ENCODE measurements around the gene TEX14. TPM values are rescaled to one million over a fixed set of nuclear protein-coding genes. Genes with fewer than 3 reads are reported as not detected.

The TEX14 gene
- total and polyA plus RNA-seq, 10 of the 15 experiments (the other 5 are each of a cell fraction or from before 2014, with no cell fraction given): 0.15 to 1.3 (median 0.66) TPM

DNA sequence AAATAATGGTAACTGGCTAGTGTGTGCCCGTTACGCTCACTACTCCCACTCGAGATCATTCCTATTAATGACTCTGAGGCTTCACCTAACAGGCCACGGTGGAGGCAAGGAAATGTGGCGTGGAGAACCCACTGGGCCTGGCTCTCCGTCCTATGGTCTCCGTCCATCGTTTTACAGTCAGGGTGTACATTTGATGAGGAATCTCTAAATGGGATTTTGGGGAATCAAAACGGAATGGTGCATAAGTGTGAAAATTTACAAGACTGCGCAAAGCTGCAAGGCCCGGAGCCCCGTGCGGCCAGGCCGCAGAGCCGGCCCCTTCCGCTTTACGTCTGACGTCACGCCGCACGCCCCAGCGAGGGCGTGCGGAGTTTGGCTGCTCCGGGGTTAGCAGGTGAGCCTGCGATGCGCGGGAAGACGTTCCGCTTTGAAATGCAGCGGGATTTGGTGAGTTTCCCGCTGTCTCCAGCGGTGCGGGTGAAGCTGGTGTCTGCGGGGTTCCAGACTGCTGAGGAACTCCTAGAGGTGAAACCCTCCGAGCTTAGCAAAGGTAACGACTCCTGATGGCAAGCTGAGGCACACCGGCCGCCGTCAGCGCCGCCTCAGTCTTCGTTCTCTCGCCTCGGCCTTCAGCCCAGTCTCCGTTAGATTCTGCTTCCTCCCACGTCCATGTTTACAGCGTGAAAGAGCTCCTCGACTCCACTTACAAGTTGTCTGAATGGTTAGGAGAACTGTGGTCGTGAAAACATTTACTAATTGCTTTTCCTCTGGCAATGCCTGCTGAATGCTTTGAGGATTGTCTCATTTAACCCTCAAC lies 602 bp upstream of the TEX14 start, which contains the start of gene RAD51C (continued):
- TF ChIP-seq, protein P1, sequence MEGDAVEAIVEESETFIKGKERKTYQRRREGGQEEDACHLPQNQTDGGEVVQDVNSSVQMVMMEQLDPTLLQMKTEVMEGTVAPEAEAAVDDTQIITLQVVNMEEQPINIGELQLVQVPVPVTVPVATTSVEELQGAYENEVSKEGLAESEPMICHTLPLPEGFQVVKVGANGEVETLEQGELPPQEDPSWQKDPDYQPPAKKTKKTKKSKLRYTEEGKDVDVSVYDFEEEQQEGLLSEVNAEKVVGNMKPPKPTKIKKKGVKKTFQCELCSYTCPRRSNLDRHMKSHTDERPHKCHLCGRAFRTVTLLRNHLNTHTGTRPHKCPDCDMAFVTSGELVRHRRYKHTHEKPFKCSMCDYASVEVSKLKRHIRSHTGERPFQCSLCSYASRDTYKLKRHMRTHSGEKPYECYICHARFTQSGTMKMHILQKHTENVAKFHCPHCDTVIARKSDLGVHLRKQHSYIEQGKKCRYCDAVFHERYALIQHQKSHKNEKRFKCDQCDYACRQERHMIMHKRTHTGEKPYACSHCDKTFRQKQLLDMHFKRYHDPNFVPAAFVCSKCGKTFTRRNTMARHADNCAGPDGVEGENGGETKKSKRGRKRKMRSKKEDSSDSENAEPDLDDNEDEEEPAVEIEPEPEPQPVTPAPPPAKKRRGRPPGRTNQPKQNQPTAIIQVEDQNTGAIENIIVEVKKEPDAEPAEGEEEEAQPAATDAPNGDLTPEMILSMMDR (IDR thresholded peaks at IDR 0.05 in 2 of 3, conservative IDR thresholded peaks at IDR 0.05 in 1 of 3; ENCODE audit: control insufficient read depth in 2 of 3, extremely low read depth in 1 of 3, insufficient read depth in 1 of 3, low read depth in 3 of 3, low read length in 3 of 3): no peak
- no peak for TF ChIP-seq TARDBP (IDR thresholded peaks at IDR 0.05; ENCODE audit: borderline replicate concordance)
- TF ChIP-seq, protein P2, sequence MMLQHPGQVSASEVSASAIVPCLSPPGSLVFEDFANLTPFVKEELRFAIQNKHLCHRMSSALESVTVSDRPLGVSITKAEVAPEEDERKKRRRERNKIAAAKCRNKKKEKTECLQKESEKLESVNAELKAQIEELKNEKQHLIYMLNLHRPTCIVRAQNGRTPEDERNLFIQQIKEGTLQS (IDR thresholded peaks at IDR 0.05; ENCODE audit: borderline replicate concordance, extremely low read depth, low read depth, low read length): no peak
- TF ChIP-seq, protein P3, sequence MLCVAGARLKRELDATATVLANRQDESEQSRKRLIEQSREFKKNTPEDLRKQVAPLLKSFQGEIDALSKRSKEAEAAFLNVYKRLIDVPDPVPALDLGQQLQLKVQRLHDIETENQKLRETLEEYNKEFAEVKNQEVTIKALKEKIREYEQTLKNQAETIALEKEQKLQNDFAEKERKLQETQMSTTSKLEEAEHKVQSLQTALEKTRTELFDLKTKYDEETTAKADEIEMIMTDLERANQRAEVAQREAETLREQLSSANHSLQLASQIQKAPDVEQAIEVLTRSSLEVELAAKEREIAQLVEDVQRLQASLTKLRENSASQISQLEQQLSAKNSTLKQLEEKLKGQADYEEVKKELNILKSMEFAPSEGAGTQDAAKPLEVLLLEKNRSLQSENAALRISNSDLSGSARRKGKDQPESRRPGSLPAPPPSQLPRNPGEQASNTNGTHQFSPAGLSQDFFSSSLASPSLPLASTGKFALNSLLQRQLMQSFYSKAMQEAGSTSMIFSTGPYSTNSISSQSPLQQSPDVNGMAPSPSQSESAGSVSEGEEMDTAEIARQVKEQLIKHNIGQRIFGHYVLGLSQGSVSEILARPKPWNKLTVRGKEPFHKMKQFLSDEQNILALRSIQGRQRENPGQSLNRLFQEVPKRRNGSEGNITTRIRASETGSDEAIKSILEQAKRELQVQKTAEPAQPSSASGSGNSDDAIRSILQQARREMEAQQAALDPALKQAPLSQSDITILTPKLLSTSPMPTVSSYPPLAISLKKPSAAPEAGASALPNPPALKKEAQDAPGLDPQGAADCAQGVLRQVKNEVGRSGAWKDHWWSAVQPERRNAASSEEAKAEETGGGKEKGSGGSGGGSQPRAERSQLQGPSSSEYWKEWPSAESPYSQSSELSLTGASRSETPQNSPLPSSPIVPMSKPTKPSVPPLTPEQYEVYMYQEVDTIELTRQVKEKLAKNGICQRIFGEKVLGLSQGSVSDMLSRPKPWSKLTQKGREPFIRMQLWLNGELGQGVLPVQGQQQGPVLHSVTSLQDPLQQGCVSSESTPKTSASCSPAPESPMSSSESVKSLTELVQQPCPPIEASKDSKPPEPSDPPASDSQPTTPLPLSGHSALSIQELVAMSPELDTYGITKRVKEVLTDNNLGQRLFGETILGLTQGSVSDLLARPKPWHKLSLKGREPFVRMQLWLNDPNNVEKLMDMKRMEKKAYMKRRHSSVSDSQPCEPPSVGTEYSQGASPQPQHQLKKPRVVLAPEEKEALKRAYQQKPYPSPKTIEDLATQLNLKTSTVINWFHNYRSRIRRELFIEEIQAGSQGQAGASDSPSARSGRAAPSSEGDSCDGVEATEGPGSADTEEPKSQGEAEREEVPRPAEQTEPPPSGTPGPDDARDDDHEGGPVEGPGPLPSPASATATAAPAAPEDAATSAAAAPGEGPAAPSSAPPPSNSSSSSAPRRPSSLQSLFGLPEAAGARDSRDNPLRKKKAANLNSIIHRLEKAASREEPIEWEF (IDR thresholded peaks at IDR 0.05; ENCODE audit: insufficient replicate concordance, low read depth, low read length): no peak
- TF ChIP-seq NFIC (IDR thresholded peaks at IDR 0.05; ENCODE audit: low read depth, low read length): no peak
- no peak for TF ChIP-seq SREBF1 (IDR thresholded peaks at IDR 0.05; ENCODE audit: low read length)
- TF ChIP-seq ETV6 (conservative IDR thresholded peaks at IDR 0.05 in 1 of 2, IDR thresholded peaks at IDR 0.05 in 1 of 2; ENCODE audit: borderline replicate concordance in 1 of 2, low read depth in 1 of 2): peak in 1 of 2 experiments; percentile 80; a peak in 1 of 4 replicates
- no peak; the same call in 1 of the 2 replicates for TF ChIP-seq BCL11A (IDR thresholded peaks at IDR 0.05; ENCODE audit: low read depth, low read length)
- TF ChIP-seq GABPA (IDR thresholded peaks at IDR 0.05; ENCODE audit: low read depth): peak; percentile 74
- no peak for TF ChIP-seq IRF4 (IDR thresholded peaks at IDR 0.05; ENCODE audit: low read depth, low read length)
- TF ChIP-seq, protein P4, sequence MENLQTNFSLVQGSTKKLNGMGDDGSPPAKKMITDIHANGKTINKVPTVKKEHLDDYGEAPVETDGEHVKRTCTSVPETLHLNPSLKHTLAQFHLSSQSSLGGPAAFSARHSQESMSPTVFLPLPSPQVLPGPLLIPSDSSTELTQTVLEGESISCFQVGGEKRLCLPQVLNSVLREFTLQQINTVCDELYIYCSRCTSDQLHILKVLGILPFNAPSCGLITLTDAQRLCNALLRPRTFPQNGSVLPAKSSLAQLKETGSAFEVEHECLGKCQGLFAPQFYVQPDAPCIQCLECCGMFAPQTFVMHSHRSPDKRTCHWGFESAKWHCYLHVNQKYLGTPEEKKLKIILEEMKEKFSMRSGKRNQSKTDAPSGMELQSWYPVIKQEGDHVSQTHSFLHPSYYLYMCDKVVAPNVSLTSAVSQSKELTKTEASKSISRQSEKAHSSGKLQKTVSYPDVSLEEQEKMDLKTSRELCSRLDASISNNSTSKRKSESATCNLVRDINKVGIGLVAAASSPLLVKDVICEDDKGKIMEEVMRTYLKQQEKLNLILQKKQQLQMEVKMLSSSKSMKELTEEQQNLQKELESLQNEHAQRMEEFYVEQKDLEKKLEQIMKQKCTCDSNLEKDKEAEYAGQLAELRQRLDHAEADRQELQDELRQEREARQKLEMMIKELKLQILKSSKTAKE (IDR thresholded peaks at IDR 0.05; ENCODE audit: low read depth, poor library complexity, severe bottlenecking): no peak
- TF ChIP-seq KAT2A (conservative IDR thresholded peaks at IDR 0.05; ENCODE audit: control insufficient read depth, low read depth, low read length): no peak
- no peak; a peak in 1 of 4 replicates for TF ChIP-seq EP300 (IDR thresholded peaks at IDR 0.05; ENCODE audit: borderline replicate concordance in 1 of 2, control insufficient read depth in 1 of 2, low read depth in 2 of 2, low read length in 2 of 2)
- no peak for TF ChIP-seq KLF5 (IDR thresholded peaks at IDR 0.05; ENCODE audit: partially characterized antibody)
- TF ChIP-seq, protein P5, sequence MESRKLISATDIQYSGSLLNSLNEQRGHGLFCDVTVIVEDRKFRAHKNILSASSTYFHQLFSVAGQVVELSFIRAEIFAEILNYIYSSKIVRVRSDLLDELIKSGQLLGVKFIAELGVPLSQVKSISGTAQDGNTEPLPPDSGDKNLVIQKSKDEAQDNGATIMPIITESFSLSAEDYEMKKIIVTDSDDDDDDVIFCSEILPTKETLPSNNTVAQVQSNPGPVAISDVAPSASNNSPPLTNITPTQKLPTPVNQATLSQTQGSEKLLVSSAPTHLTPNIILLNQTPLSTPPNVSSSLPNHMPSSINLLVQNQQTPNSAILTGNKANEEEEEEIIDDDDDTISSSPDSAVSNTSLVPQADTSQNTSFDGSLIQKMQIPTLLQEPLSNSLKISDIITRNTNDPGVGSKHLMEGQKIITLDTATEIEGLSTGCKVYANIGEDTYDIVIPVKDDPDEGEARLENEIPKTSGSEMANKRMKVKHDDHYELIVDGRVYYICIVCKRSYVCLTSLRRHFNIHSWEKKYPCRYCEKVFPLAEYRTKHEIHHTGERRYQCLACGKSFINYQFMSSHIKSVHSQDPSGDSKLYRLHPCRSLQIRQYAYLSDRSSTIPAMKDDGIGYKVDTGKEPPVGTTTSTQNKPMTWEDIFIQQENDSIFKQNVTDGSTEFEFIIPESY (IDR thresholded peaks at IDR 0.05): no peak
- 0 out of 2 replicates have a peak, but pooled peaks have one; percentile 40 for TF ChIP-seq ZNF24 (IDR thresholded peaks at IDR 0.05)

Data from GM12878 (cell line).